ENCODE results near the gene SERPINB7. TPM values are rescaled to one million over a fixed set of nuclear protein-coding genes. Genes with fewer than 3 reads are reported as not detected.

Gene SERPINB7
- total and polyA plus RNA-seq, 2 of the 8 experiments (the other 6 are each of a cell fraction or from before 2014, with no cell fraction given) = not detected

- TF ChIP-seq RAD21 (IDR thresholded peaks at IDR 0.05 in 1 of 2, conservative IDR thresholded peaks at IDR 0.05 in 1 of 2; ENCODE audit: low read depth in 2 of 2, low read length in 2 of 2) (no peak), BRCA1 (IDR thresholded peaks at IDR 0.05; ENCODE audit: low read depth, low read length) (no peak), GTF2F1 (IDR thresholded peaks at IDR 0.05; ENCODE audit: borderline replicate concordance, low read depth, low read length) (no peak)
Measured at GRCh38 chr18:63762518-63762917, 12.7 kb upstream of the SERPINB7 start (continued).

Measured in H1 (cell line).